Jurkat, Clone E6-1 (cell line): ENCODE results near the gene BCL2L2.

Experiments used
- DNase-seq: peaks from one replicate; pipeline ENCODE4 v3.0.0-alpha.2; 2011; ENCODE audit warnings: low read depth, low spot score
- H3K4me3 ChIP-seq: 2 replicates; pipeline ENCODE4 v1.5.1; 2011; ENCODE audit warnings: mild to moderate bottlenecking, low read length, control low read depth, moderate library complexity

The BCL2L2 gene

DNA sequence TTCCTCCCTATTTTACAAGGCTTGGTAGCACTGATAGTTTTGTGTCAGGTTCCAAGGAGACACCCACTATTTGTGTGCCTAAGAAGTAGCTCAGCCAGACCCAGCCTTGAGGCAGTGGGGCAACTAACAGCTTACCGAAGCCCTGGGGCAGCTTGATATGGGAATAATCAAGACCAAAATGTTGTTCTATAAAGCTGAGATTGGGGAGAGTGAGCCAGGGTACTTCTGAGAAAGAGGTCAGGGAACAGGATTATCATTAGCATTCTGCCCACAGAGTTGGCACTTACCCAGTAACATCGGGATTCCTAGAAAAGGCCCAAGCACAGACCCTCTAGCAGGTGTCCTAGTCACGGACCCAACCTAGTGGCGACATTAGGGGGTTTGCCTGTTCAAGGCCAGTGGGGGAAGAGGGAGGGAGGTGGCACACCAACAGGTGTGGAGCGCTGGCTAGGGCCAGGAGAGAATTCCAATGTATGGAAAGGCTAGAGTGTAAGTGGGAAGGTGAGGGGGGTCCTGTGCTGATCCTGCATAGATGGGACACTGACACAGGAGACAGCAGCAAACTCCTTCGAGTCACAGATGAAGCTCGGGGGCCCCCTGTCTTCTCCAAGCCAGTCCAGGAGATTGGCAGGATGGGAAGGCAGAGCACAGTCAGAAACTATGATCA, 8.9 kb upstream of the BCL2L2 start:
- no peak overlapping the region for H3K4me3 ChIP-seq
- no peak for DNase-seq

DNA sequence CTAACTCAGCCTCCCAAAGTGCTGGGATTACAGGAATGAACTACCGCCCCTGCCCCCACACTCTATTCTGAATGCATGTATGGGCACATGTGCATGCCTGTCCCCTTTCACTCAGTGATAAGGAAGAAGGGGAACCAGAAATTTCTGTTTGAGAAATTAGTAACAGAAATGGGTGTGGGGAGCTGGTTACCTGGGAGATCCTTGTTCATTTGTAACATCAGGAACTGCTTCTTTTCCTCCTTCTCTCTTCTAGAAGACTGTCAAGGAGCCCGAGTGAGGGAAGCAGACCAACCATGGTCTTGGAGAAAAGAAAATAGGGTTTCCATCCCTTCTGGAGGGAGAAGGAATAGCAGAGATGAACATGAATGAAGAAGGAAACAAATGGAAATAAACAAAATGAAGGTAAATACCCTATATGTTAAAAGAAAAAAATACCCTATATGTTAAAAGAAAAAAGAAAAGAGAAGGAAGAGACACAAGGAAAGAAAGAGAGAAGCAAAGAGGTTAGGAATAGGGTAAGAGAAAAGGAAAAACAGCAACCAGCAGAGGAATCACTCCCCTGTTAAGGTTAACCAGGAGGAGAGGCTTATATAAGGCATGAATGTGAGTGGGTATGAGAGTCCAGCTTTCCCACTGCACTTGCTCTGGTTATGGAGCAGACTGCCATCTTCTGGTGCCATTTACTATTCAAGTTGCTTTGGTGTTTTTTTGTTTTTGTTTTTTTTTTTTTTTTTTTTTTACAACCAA, 7.2 kb upstream of the BCL2L2 start:
- peak; percentile 61 for DNase-seq
- no peak overlapping the region for H3K4me3 ChIP-seq

DNA sequence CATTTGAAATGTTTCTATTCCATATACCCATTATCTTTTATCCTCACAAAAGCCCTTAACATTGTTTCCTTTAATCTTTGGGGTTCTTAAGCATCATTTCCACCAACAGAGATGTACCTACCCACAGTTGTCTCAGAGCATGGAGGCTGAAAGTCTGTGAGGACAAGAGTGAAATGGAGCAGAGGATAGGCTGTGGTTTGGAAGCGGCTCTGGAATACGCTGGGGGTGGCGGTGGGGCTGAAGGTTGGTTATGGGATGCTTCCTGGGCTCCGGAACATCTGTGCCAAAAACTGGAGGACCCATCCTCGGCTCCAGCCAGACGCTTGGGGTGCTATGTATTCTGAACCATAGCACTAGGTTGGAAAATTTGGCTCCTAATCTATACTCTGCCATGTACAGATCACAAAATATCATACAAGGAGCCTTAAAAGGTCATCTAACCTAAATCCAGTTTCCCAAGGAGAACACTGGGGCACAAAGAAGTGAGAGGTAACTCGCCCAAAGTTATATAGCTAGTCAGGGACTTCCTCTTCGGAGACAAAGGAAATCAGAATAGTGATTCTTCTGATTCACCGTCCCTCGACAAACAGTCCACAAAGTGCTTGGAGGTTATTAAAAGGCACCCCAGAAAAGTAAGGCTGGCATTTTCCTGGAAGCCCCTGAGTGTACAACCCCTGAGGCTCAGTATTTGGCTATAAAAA, 6.5 kb upstream of the BCL2L2 start:
- DNase-seq, result no peak
- peak overlapping the region; percentile 88 for H3K4me3 ChIP-seq

DNA sequence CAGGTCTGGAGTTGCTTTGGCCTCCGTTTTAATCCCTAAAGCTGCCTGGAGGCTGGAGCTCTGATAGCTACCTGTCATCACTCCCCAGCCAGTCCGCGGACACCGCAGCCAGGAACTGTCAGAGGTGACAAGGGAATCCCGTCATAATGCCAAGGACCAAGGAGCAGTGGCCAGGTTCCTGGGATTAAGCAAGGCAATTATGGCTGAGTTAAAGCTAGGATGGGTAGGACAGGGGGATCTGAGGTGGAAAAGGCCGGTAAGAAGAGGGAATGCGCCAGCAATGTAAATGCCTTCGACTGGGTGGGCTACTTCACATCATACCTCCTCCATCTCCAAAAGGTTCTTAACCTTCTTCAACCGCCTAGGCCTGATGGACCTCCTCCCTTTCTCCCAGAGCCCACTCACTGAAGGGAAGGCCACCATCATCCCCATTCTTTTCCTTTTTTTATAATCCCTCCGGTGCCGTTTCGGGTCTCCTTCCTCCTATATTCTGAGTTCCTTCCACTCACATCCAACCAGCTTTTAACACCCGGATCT, 5.9 kb upstream of the BCL2L2 start:
- no peak for DNase-seq
- peak overlapping the region; percentile 88 for H3K4me3 ChIP-seq

DNA sequence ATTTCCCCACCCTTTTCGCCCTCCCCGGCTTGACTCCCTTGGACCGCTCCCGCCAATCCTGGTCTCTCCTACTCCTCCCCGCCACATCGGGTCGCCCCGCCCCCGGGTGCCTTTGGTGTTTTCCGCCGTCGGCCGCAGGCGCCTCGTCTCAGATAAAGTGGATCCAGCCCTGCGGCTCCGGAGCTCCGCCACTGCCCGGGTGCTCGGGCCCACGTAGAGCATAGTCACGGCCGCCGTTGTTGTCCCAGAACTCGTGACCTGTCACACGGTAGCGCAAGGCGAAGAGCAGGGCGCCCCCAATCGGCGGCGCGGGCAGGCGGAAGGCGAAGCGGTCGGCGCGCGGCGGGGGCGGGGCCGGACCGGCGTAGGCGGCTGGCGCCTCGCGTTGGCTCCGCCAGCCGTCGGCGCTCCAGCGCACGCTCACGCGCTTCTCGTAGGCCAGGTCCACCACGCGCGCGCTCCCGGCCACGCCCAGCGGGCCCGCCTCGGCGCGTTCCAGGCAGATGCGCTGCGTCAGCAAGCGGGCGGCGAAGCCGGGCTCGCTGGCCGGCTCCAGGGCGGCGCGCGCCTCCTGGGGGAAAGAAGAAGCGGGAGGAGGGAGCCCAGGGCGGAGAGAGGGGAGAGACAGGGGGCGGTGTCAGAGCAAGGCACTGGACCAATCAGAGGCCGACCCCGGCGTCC, 5.2 kb upstream of the BCL2L2 start:
- peak overlapping the region; percentile 88 for H3K4me3 ChIP-seq
- DNase-seq, result peak; percentile 95

DNA sequence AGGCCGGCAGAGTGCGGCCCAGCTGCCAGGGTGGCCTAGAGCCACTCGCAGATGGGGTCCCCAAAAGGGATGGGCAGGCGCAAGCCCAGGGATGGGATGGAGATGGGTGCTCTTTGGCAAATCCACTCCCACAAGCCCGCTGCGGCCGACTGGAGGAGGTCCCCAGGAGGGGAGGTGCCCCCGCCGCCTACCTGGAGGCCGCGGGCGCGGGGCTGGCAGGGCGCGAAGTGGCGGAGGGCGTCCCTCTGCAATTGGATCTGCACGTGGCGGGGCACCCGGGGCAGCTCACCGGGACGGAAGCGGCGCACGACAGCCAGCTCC, 4.7 kb upstream of the BCL2L2 start:
- H3K4me3 ChIP-seq, result peak overlapping the region; percentile 79
- DNase-seq, result no peak

DNA sequence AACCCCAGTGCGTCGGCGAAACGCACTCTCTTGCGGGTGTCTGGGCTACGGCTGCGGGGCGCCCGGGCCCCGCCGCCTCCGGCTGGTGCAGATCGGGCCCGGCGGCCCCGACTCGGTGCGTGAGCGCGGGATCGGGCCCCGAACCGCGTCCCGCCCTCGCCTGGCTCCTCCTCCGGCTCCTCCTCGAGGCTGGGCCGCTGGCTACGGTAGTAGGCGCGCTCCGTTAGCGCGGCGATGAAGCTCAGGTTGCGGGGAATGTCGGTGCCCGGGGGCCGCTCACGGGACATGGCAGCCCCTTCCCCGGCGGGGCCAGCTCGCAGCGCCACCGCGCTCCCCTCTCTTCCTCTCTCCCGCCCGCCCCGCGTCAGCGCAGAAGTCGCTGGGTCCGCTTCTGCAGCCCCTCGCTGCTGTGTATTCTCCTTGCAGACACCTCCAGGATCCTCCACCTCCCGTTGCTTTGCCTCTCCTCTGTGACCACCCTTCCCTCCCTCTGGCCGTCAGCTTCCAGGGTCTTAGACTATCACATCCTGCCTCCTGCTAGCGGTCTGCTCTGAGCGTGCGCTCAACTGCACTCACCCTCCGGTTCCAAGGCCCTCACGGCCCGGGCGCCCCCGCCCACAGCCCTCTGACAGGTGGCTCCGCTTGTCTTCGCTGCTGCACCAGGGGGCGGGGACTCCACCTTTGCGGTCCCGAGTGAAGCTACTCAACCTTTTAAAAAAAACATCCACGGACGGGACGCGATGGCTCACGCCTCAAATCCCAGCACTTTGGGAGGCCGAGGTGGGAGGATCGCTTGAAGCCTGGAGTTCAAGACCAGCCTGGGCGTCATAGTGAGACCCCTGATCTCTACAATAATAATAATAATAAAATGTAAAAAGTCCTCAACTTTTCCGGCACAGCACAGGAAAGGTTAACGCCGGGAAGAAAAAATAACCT, 4.1 kb upstream of the BCL2L2 start, which contains the start of gene PPP1R3E:
Gene PPP1R3E (minus strand): TSS at position 570 of the 936 bp plus-strand sequence. CDS start 283 bp downstream, at position 287.
- peak; percentile 73 for DNase-seq
- H3K4me3 ChIP-seq, result peak within 1 kb of the TSS; percentile 79

DNA sequence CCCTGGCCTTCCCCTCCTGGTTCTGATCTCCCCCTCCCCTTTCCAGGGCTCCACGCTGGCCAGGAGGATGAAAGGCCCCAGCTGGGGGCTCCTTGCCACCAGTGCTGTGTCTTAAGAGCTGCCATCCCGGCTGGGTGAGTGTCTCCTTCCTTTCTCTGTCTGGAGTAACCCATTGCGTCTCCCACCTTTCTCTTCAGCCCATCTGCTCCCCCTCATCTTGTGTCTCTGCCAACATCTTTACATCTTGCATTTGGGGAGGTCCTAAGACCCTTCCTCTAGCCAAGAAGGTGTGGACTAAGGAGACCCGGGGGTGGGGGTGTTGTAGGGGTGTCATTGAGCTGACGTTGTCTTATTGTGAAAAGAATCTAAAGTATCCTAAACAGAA, 505 bp downstream of the BCL2L2 start:
- no peak overlapping the region for H3K4me3 ChIP-seq
- DNase-seq, result no peak

DNA sequence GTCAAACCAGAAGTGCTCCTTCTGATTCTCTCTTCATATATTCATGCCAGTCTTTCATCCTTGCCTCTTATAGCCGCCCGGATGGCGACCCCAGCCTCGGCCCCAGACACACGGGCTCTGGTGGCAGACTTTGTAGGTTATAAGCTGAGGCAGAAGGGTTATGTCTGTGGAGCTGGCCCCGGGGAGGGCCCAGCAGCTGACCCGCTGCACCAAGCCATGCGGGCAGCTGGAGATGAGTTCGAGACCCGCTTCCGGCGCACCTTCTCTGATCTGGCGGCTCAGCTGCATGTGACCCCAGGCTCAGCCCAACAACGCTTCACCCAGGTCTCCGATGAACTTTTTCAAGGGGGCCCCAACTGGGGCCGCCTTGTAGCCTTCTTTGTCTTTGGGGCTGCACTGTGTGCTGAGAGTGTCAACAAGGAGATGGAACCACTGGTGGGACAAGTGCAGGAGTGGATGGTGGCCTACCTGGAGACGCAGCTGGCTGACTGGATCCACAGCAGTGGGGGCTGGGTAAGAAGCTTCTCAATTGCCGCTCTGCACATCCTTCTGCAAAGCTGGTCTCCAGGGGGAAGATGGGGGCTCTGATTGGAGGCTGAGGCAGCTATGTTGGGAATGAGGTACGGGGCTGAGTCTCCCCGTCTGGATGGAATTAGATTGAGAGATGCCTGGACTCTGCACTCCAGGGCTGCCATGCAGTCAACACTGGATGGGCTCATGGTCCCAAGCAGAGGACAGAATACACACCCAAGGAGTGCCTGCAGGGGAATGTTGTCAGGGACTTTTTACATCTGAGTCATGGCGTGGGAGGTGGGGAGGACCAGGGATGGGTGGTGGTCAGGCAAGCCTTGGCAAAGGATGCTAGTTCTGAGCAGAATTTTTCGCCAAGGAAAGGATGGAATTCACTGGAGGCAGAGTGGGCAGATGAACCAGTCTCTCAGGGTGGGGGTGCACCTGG, 1.3 kb downstream of the BCL2L2 start:
- no peak for DNase-seq
- no peak overlapping the region for H3K4me3 ChIP-seq

DNA sequence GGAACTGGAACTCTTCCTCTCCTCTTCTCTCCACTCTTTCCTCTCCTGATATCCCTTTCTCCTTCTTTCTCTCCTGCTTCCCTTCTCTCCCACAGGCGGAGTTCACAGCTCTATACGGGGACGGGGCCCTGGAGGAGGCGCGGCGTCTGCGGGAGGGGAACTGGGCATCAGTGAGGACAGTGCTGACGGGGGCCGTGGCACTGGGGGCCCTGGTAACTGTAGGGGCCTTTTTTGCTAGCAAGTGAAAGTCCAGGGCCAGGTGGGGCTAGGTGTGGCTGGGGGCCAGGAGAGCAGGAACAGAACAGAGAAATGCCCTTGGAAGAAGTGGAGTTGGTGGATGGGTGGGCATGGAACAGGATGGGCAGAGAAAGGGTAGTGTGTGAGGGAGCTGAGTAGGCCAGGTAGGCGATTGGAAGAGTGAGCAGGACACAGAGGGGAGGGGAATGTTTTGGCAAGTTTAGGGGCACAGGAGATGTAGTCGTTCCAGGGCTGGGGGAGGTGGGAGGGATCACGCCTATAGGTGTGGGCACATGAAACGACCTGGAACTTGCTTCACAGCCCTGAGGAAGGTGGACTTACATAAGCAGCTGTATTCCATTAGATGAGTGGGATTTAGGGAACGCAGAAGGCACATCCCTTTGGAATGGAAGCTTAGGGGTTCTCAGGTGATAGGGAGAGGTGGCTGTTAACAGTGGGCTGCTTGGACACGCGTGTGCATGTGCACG, 2.2 kb downstream of the BCL2L2 start:
- H3K4me3 ChIP-seq, result no peak overlapping the region
- DNase-seq, result no peak

DNA sequence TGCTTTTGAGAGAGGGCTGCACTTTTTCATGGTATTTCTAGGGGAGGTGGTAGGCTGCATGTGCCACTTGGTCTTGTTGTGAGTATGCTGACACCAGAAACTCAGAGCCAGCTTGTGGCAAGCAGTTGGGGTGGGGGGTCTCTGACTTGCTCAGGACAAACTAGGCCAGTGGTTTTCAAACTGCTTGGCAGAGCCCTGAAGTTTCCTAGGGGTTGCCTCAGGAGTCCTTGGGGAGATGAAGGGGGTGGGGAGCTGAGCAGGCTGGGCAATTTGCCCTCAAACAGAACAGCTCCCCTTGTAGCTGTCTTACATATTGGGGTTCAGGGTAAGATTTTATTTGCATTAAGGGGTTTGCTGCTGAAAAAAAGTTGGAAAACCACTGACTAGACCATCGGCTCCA, 3.9 kb downstream of the BCL2L2 start:
- DNase-seq, result no peak
- H3K4me3 ChIP-seq, result no peak overlapping the region

DNA sequence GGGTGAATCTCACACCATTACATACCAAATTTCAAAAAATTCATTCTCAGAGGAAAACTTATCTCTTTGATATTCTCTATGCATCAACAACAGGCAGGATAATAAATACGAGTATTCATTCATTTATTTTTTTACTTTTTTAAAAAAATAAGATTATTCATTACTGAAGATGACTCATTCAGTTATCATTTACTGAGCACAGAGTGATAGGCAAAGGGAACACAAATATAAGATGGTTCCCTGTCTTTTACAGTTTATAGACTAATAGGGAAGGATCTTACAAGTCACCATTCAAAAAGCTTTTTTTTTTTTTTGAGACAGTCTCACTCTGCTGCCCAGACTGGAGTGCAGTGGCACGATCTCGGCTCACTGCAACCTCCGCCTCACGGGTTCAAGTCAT, 9.7 kb downstream of the BCL2L2 start:
- DNase-seq, result no peak
- H3K4me3 ChIP-seq, result no peak overlapping the region

DNA sequence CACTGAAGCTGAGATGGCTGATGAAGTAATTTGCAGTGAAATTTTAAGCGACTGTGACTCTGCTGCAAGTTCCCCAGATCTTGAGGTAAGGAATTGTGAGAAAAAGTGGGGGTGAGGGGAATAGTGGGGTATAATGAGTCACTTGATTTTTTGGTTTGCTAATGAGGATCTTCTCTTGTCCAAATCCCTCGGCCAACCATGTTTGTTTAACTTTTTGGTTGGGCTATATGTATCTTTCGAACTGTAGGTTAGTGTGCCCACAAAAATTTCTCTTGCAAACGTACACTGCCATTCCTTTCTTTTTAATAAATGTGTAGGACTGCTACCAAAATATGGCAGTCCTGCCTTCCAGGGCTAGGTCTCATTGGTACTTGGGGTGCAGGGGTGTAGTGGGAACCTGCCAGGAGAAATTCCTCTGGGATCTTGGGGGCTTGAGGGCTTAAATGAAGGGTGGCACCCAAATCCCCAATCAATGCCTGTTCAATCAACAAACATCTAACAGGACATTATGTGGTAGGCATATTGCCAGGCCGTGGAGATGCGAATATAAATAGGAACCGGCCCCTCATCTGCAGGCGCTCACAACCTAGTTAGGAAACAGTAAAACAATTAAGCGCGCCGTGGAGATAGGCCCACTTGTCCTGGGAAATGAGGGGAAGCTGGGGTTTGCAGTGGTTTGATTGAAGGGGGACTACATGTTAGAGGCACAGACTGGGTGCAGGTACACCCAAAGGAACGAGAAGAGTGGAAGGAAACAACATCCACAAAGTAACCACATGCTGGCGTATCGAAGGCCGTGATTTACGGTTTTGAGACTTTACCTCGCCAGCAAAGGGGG, 13.3 kb downstream of the BCL2L2 start:
- H3K4me3 ChIP-seq, result peak overlapping the region; percentile 89
- DNase-seq, result no peak

DNA sequence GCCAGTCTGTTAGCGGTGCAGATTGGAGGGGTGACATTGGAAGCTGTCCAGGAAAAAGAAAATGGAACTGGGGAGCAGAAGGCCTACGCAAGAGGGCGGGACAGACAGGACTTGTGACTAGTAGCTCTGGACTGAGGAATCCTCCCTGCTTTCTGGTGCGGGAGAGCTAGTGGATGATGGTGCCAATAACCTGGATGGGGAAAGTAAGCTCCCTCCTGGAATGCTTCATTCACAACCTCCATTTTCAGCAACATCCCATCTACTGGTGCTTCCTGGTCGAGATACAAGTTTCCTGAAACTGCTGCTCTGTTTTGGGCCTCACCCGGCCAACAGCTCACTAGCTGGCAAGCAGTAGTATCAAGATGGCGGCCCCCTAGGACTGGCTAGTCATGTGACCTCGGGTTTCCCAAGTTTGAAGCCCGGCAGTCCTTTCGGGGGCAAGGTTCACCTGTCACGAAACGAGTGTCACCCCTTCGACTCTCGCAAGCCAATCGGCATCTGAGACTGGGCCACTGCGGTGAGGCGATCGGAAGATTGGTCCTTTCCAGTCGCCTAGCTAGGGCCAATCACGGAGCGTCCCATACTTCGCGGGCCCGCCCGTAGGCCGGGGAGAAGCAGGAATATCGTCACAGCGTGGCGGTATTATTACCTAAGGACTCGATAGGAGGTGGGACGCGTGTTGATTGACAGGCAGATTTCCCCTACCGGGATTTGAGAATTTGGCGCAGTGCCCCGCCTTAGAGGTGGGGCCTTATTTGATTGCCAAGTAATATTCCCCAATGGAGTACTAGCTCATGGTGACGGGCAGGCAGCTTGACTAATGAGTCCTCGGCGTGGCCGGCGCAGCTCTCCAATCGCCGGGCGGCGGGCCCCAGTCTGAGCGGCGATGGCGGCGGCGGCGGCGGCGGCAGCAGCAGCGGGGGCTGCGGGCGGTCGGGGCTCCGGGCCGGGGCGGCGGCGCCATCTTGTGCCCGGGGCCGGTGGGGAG, 14.2 kb downstream of the BCL2L2 start, which contains the start of gene PABPN1:
Gene PABPN1 (plus strand): TSS at position 874 of the 988 bp plus-strand sequence. CDS start 13 bp downstream, at position 887.
- DNase-seq, result peak; percentile 100
- peak within 1 kb of the TSS; percentile 89 for H3K4me3 ChIP-seq
